HG02943 (cell line): Measurements from ENCODE around the gene BCKDHB.
A peak's percentile ranks its signal among the peaks of the same experiment; 100 is the strongest.

ENCODE experiments used
- ATAC-seq: cut with Tn5 transposase; IDR thresholded peaks from one replicate; pipeline ENCODE4 v1.9.1; 2021; ENCODE audit warnings: mild to moderate bottlenecking, low read depth, moderate library complexity; ENCODE audit not compliant: unreplicated experiment

Gene BCKDHB

GRCh38 chr6:80319196-80319595 lies 212.7 kb downstream of the BCKDHB start:
- no peak for ATAC-seq

- ATAC-seq, result no peak
These were observed 214.5 kb downstream of the BCKDHB start for GRCh38 chr6:80321011-80321410.

DNA sequence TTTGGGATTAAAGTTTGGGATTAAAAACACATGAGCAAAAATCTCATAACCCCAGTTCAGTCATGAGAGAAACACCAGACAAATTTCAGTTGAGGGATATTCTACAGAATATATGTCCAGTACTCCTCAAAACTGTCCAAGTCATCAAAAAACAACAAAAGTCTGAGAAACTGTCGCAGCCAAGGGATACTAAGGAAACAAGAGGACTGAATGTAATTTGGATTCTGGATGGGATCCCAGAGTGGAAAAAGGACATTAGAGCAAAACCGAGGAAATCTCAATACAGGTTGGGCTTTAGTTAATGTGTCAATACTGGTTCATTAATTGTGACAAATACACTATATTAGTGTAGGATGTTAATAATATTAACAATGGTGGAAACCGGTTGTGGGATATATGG lies 219.3 kb downstream of the BCKDHB start:
- ATAC-seq, result no peak

GRCh38 chr6:80328652-80329051 lies 222.2 kb downstream of the BCKDHB start:
- ATAC-seq, result no peak

- ATAC-seq, result no peak
These were observed 223.0 kb downstream of the BCKDHB start for GRCh38 chr6:80329496-80329895.

DNA sequence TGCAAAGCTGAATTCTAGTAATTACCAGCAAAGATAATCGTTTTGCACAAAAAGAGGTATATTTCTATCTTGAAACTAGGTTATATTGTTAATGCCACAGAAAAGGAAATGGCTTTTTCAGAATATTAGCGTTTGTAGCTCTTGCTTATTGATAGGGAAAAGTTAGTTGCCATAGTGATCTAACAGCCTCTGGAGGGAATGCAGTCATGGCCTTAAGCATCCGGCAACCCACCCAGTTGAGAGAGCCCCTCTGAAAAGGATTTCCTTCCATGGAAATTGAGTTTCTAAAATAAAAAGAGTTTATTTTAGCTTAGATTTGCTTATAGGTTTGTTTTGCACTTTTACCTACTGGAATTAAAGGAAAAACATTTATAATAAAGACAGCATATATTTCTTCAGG lies 224.5 kb downstream of the BCKDHB start:
- no peak for ATAC-seq

DNA sequence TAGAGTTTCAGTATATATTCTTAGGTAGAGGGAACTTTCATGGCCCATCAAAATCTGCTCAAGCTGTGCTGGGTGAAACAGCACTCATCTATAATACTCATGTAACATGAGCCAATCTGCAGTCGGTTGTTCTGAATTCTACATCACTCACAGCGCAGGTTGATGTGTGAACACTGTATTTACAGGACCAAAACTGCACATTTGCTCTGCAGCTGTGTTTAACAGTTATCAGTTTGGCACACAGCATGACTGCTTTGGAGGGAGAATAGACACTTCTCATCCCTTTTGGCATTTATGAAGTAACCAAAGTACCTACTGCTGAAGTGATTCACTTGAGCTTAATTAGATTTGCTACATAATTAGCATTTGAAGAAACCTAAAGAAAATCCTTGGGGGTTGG lies 225.1 kb downstream of the BCKDHB start:
- no peak for ATAC-seq

DNA sequence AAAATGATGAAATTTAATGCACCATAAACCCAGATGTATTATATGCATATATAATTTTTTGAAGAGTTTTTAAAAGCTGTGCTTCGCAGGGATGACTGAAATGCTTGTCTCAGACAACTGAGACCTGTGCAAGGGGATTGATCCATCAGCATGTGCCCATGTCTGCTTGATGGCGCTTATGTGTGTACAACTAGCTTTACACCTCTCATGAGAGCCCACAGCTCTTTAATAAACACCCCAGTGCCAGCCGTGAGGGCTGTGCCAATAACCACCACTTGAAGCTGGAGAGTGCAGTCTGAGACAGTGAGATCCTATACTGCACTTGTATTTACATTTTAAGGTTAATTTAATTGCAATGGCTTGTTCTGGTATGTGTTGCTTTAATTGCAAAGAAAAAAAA lies 225.5 kb downstream of the BCKDHB start:
- ATAC-seq, result no peak

GRCh38 chr6:80333342-80333741 lies 226.9 kb downstream of the BCKDHB start:
- no peak for ATAC-seq

- no peak for ATAC-seq
These were observed 228.7 kb downstream of the BCKDHB start for GRCh38 chr6:80335121-80335531.

- ATAC-seq, result no peak
These were observed 230.4 kb downstream of the BCKDHB start for GRCh38 chr6:80336911-80337310.

GRCh38 chr6:80338201-80338836 lies 231.8 kb downstream of the BCKDHB start:
- peak; percentile 97 for ATAC-seq

GRCh38 chr6:80339421-80339820 lies 232.9 kb downstream of the BCKDHB start:
- no peak for ATAC-seq

DNA sequence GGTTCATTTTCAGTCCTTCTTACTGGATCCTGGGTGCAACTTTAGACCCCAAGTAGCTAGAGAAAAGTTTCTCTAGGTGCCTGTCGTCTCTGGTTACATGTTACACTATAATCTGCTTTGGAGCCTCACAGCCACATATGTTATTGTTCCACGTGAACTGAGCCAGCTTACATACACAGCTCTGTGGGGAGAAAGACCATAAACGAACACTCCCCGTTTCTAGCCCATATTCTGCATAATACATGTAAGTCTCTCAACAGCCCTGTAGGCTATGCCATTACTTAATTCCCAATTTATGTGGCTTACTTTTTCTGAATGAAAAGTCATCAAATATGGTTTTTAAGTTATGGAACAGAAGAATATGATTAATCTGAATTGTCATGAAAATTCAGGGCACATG lies 233.8 kb downstream of the BCKDHB start:
- no peak for ATAC-seq

DNA sequence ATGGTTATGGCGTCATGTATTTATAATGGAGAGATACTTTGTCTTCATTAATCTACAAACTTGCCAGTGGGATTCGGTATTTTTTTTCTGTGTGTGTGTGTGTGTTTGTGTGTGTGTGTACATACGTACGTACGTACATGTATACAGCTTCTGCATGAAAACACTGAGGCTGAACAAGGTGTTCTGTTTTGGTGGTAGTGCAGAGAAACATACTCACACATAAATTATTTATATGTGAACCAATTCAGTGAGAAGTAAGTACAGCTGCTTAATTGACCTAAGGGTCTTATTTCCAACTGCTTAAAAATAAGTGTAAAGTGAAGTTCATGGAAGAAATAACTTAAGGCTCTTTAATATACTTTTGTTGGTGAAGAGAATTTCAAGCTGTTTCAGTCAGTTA lies 234.2 kb downstream of the BCKDHB start:
- ATAC-seq, result no peak

GRCh38 chr6:80341330-80341729 lies 234.9 kb downstream of the BCKDHB start:
- no peak for ATAC-seq

DNA sequence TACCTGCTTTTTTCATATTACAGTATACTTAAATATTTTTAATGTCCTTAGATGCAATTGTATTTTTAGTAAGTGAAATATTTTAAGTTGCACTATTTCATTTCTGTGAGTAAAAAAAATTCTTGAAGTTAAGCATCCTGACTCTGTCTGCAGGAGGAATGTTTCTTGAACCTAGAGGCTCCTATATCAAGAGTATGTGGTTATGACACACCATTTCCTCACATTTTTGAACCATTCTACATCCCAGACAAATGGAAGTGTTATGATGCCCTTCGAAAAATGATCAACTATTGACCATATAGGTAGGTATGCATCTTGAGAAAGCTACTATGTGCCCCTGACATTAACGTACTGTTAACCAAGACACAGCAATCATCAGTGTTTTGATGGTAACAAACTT lies 237.0 kb downstream of the BCKDHB start:
- no peak for ATAC-seq

DNA sequence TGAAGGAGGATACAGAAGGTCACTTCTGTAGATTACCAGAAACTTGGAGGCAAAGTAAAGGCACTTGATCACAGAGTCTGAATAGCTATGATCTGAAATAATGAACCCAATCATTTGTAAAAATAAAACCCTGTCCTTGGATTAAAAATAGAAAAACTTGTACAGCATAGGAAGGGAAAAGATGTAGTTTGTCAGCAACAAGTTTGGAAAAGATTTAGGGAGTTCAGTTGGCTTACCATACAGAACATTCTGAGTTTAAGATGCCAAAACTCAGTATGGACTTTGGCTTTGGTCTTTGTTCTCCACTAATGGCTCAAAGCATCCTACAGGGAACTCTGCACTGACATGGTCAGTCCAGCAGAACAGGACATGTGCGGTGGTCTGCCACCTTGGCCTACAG lies 240.6 kb downstream of the BCKDHB start:
- no peak for ATAC-seq

GRCh38 chr6:80348263-80348662 lies 241.8 kb downstream of the BCKDHB start:
- ATAC-seq, result no peak

- ATAC-seq, result no peak
These were observed 249.5 kb downstream of the BCKDHB start for GRCh38 chr6:80356000-80356399.

DNA sequence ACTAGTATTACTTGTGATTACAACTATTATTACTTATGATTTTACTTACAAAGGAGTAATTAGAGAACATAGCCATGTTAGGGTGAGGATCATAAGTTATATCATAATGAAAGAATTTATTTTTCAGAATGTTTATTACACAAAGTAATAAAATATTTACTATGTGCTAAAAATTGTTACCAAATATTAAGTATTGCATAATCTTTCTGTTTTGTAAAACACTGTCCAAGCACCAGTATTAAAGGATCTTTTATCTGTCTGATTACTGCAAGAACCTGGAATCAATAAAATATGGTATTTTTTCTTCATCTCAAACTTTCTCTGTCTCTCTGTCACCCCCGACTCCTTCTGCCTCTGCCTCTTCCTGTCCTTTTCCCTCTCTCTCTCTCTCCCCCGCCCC lies 250.1 kb downstream of the BCKDHB start:
- no peak for ATAC-seq

DNA sequence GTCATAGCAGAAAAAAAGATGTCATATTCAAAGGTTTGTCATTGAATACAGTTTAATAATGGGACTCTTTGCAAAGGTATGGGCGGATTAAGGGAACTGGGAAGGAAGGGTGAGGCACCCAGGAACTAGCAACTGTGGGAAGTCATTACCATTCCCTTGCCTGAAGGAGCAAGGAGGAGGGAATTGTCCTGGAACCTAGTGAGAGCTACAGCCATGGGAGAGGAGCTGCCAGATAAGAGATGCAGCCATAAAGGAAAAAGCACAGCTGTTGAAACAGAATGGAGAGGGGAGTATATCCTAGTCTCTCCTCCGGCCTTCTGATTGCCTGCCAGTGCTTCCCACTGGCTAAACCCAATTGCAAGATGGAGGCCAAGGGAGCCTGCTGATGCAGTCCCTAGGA lies 250.6 kb downstream of the BCKDHB start:
- ATAC-seq, result no peak

DNA sequence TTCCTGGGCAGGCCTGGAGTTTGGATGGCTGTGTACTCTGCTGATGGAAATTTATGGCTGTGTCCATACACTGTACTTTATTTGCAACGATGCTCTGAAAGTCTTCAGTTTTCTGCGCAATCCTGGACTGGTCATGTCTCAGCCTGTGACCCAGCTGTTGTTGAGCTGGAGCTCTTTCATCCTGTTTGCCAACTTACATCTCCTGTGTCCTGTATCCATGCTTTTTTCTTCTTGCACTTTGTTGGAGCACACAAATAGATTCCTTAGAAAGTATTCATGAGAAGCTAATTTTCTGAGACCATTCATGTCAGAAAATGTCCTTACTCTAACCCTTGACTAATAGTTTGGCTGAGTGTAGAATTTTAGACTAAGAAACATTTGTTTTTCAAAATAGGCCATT lies 251.2 kb downstream of the BCKDHB start:
- no peak for ATAC-seq
